ENCODE results near the gene MAST4.
"Not testable (repeated sequence)": the region's sequence is repeated elsewhere in the genome, so short reads cannot be mapped to it uniquely, and the experiment has no call there.

Gene MAST4

GRCh38 chr5:66814146-66814991, 218.2 kb downstream of the MAST4 start:
- peak; percentile 27 for DNase-seq

- DNase-seq, result no peak
These were observed 222.2 kb downstream of the MAST4 start for GRCh38 chr5:66818304-66818934.

GRCh38 chr5:66818935-66819328, 222.7 kb downstream of the MAST4 start:
- no peak for DNase-seq

- no peak for DNase-seq
These were observed 224.5 kb downstream of the MAST4 start for GRCh38 chr5:66820630-66821207.

- DNase-seq, result peak; percentile 10
These were observed 225.7 kb downstream of the MAST4 start for GRCh38 chr5:66821688-66822429.

DNA sequence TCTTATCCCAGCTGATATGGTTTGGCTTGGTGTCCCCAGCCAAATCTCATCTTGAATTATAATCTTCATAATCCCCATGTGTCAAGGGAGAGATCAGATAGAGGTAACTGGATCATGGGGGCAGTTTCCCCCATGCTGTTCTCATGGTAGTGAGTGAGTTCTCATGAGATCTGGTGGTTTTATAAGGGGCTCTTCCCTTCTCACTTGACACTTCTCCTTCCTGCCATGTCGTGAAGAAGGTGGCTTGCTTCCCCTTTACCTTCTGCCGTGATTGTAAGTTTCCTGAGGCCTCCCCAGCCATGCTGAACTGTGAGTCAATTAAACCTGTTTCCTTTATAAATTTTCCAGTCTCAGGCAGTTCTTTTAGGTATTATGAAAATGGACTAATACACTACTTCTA, 226.7 kb downstream of the MAST4 start:
- not testable (repeated sequence) for DNase-seq

- DNase-seq, result no peak
These were observed 228.3 kb downstream of the MAST4 start for GRCh38 chr5:66824476-66824875.

DNA sequence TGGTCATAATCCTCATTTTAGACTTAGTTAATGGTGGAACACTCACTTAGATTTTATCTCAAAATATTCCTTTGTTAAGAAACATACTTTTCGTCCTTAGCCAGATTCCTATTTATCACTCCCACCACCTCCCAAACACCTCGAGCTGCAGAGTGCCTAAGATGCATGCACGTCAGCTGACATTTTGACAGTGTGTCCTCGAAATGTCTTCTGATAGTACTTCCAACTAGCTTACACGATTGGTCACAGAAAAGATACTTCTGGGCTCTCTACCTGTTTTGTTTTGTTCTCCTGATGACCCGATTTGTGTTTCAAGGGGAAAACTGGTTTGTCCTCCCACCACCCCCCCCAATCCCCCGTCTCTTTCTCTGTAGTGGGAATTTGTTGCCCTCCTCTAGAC, 230.1 kb downstream of the MAST4 start:
- no peak for DNase-seq

DNA sequence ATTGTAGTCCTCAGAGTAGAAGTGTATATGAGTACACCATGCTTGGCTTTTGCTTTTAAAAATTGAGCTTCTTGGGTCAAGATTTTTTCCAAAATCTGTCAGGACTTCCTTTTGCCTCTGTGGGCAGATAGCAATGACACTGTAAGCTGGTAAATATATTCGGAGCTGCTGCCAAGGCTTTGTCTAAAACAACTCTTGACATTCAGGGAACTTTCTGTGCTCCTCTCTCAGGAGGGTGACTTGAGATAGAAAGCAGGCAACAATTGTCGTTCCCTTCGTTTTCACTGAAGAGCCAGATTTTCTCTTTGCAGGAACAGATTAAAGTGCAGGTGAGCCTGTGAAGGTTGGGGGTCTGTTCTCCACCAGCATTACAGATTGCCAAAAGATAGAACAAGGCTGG, 230.5 kb downstream of the MAST4 start:
- no peak for DNase-seq

DNA sequence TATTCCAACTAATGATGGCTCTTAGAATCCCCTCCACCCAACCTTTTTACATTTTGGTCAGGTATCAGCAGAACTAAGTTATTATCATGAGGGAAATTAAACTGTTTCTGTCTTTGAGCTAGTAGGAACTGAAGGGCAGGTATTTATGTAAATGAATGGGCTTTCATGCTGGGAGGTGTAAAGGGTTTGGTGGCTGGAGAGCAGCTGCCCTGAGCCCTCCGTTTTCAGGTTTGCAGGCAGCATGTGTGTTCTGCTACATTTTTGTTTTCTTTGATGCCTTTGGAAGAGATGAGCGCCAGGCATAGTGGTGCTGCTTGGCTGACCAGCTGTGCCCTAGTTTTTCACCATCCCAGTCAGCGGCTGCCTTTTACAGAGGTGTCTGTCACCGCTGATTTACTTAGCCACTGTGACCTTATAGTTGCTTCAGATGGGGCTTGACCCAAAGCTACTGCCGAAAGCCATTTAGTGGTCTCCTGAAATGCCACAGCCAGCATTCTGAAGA, 231.9 kb downstream of the MAST4 start:
- no peak for DNase-seq

DNA sequence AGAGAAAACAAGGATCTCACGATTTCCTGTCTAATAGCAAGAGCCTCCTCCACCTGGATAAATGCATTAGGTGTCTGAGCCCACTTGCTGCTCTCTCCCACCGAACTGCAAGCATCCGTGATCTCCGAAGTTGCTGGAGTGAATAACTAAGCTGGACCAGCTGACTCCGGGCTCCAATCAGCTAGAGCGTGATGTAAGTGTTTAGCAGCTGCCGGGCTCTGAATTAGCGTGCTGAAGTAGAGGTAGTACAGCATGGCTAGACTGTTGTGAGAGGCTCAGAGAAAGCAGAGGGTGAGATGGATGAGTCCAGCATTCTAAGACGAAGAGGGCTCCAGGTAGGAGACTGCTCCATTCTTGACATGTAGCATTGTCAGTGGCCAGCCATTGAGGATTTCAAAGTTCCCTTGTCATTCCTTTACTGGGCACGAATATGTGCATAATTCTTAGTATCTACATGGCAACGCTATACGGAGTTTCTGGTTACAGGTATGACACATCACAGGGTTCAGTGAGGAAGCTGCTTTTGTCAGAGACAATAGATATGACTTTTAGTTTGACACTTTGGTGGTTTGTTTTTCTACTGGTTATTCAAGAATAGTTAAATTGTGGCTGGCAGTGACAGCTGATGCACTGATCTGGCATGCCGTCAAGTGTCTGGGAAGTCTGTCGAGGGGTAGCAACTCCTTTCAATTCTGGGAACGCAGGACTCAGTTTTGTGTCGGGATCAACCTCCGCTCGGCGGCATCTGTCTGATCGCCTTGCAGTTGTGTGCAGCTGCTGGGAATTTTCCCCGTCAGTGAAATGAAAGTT, 232.6 kb downstream of the MAST4 start:
- DNase-seq, result peak; percentile 26

DNA sequence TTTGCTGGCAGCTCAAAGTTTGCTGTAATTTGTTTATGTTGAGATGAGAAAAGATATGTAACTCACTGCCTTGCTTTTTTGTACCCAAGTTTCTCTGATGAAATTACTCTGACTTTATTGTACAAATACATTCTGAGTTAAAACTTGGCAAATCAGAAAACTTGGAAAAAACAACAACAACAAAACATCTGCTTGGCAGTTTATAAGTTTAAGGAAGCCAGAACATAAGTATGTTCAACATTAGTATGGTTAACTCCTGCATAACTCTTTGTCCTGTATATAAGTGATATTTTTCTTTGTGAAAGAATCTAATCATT, 233.1 kb downstream of the MAST4 start:
- DNase-seq, result no peak

GRCh38 chr5:66829826-66830225, 233.6 kb downstream of the MAST4 start:
- DNase-seq, result no peak

DNA sequence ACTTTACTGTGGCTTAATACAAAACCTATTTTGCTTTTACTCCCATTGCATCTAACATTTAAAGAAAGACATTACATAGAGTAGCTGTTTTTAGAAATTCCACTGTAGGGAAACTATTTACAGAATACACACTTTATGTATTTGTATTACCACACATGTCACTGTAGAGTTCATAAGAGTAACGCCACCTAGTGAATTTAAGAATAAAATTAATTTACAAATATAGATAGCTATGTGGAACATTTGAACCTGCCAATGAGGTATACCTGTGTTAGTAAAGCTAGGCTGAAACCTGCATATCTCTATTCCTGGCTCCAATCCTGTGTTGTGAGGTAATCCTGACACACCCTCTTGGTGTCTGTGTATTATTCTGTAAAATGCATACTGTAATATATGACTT, 234.4 kb downstream of the MAST4 start:
- no peak for DNase-seq

DNA sequence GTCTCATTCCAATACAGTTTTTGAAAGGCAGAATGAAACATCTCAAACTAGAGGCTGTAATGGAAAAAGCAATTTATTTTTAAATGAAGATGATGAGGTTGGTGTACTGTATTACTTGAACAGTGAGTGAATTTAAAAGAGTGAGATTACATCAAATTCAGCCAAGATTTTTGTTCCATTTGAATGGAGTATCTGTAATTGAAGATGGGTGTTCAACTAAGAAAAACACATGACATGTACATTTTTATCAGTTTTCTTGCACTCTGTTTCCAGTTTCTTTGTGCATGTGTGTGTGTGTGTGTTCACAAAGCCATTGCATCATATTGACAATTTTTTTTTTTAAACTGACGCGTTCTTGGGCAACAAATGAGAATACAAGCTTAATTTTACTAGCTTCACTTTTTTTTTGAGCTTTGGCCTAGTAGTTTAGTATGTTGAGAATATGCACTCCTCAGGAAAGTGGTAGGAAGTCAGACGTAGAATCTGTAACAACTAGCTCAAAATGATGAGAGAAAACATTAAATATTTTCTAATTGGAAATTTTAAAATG, 243.5 kb downstream of the MAST4 start:
- no peak for DNase-seq

DNA sequence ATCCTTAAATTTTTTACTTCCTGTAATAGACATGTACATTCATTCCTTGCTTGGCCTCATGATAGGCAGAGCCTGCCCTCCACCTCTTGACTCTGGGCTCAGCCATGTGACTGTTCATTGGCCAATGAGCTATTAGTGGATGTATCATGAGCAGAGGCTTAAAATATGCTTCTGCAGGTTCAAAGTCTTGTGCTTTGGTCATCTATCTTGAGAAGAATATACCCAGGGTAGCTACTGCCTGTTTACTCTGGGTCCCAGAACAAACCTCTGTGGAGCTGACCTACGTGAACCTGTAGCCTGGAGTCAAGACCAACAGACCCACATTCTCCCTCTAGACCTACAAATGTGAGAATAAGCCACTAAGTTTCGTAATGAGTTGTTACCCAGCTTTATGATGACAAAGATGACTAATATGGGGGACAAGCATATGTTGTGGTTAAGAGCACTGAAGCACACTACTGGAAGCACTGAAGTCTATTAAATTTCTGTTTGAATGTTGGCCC, 244.4 kb downstream of the MAST4 start:
- peak; percentile 47 for DNase-seq

DNA sequence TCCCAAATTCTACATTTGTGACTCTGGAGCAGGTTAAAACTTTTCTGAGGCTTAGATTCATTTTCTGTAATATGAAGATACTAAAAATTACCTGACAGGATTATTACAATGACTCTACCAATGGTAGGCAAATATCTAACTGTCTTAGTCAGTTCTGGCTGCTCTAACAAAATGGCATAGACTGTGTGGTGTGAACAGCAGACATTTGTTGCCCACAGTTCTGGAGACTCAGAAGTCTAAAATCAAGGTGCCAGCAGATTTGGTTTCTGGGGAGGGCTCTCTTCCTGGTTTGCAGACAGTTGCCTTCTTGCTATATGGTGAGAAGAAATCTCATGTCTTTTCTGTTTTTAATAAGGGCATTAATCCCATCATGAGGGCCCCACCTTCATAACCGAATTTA, 245.1 kb downstream of the MAST4 start:
- no peak for DNase-seq

- DNase-seq, result no peak
These were observed 246.3 kb downstream of the MAST4 start for GRCh38 chr5:66842540-66842939.

DNA sequence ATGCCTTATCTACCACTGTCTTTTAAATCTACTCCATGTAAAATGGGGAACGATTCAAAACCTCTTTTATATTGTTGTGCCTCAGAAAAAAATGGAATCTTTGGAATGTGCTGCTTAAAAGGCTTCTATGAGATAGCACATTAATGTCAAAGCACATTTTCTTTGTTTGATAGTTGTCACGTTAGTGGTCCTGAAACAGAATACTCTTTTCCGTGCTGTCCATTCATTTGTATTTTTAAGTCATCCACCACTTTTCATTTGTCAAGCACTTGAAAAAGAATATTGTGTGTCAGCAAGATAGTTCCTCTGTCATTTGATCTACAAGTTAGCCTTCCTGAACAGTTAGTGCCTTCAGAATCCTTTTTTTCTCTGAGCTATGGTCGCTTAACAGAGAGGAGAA, 246.9 kb downstream of the MAST4 start:
- no peak for DNase-seq

DNA sequence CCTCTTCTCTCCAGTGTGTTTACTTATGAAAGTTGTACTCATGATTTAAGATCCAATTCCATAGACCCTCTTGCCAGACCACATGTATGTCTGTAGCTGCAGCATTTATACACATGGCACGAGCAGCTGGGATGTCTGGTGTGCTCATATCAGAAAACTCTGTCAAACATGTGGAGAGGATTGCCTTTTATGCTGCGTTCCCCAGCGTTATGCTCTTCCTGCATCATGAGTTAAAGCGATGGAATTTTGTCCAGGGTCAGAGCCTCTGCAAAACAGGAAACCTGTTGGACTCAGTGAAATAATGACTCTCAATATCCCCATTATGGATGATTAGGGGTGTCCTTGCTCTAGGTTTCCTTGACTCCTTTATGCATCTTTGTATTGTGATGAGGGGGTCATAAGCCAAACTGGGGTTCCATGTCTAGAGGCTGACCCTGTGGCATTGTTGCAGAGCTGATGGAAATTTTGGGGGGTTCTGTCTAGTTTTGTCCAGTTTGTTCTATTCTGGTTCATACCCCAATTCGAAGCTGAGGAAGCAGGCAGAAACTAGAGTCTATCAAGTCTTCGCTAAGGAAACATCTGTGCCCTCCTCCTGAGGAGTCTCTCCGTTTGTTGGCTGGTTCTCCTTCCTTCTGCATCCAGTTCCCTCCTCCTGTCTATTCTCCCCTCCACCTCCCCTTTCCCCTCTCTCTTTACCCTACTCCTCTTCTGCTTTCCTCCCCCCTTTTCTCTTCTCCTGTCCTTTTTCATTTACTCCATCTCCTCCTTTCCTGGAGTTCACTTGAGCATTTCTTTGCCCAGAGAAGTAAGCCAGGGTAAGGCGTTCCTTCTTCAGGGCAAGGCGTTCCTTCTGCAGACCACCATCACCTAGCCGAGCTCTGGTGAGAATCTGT, 252.8 kb downstream of the MAST4 start:
- no peak for DNase-seq

DNA sequence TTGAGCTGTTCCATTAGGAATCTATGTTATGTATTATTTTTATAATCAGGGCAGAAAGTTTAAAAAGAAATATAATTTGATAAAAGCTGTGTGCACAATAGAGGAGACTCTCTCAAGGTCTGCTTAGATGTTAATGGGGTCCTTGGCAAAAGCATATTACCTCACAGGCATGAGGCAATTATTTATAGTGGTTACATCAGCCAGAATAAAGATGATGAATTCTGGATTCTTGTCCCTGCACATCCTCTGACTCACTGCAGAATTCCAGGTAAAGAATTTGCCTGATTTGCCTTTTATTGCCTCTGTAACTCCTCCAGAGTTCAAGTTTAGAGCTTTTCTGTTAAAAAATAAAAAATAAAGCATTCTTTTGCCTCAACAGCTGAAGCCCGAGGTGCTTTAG, 253.6 kb downstream of the MAST4 start:
- no peak for DNase-seq

All from NK-92 treated with Interleukin-12 subunit alpha and Interleukin-12 subunit beta, amount 100 ng/mL, for 24 hours (cell line).